Right cardiac atrium (tissue), 5 donors: ENCODE measurements around the gene SEMA3B. TPM values are rescaled to one million over a fixed set of nuclear protein-coding genes. Genes with fewer than 3 reads are reported as not detected.
"Not testable (repeated sequence)": the region's sequence is repeated elsewhere in the genome, so short reads cannot be mapped to it uniquely, and the experiment has no call there.

Experiments
- ATAC-seq, 2 donors: fragments of 200-7000 bp; cut with Tn5 transposase; one replicate each; pipeline versions ENCODE4 v1.8.0 to v1.9.1; 2020; ENCODE audit warnings: moderate library complexity in 2 of 2, mild to moderate bottlenecking in 1 of 2
- DNase-seq, 3 donors: peaks; one replicate each; pipeline ENCODE4 v3.0.0-alpha.2; 2020
- H3K27ac ChIP-seq: one replicate; pipeline ENCODE4 v1.5.1; 2013; ENCODE audit warnings: mild to moderate bottlenecking, low read length, control low read depth, moderate library complexity
- H3K27me3 ChIP-seq: one replicate; pipeline ENCODE4 v1.6.1; 2013; ENCODE audit not compliant: control insufficient read depth, insufficient read depth
- H3K4me1 ChIP-seq: one replicate; pipeline ENCODE4 v1.6.1; 2013; ENCODE audit warnings: low read length; ENCODE audit not compliant: control insufficient read depth, insufficient read depth
- H3K4me3 ChIP-seq: one replicate; pipeline ENCODE4 v1.5.1; 2013; ENCODE audit warnings: low read length, control low read depth
- H3K9me3 ChIP-seq: one replicate; pipeline ENCODE4 v1.6.1; 2013; ENCODE audit warnings: low read length; ENCODE audit not compliant: control insufficient read depth
- WGBS: extraction: QIAGEN DNeasy Blood & Tissue Kit; methylation state at CpG from one replicate; pipeline ENCODE4 v1.1.7; 2013; 5-methylcytosine and 5-hydroxymethylcytosine counted together
- intact Hi-C, 4 donors: fragments of 100-400 bp; cut with DNase I; formaldehyde crosslinking; loops; one replicate each; pipeline versions ENCODE4 v1.11.0 to v1.14.0; 2022 to 2023
- polyA plus RNA-seq: library from polyadenylated mRNA; stranded (reverse); fragments of 200-250 nt; gene quantifications from one replicate; pipeline ENCODE4 v1.2.3, GENCODE V29; 2013
- total RNA-seq, 4 donors: library from RNA; stranded (reverse); fragmentation: NEBNext Ultra II Directional; extraction: Animal tissue kit (Norgen Biotek cat#: 25700); gene quantifications; one replicate each; pipeline ENCODE4 v1.2.1, GENCODE V29; 2021
- donor health status: healthy with polysubstance abuse.
- donor health status: DM: no; HTN: yes; CAD: no.
- donor health status: DM: no; HTN: no; CAD: no.
- donor health status: DM: no; HTN: yes; CAD: no; lungs with severe emphysema.
- donor health status: DM: yes; HTN: yes; CAD: no.

SEMA3B gene
- total and polyA plus RNA-seq, 5 donors: 19.2 to 35.7 (median 33.0) TPM

DNA sequence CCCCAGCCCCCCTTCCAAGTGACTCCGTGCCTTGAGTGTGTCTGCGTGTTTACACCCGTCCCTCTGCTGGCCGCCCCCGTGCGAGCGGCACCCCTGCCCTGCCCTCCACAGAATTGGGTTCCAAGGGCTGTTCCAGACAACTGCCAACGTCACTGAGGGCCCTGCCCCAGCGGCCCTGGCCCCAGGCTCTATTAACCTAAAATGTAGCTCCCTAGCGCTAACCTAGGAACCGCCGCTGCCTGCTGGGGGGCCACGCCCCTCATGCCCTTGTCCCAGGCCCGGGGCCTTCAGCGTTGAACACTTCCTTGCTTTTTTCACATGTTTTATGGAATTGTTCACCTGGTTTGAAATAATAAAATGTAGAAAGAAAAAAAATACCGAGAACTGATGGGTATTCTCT lies 10.0 kb upstream of the SEMA3B start:
- Histone ChIP-seq H3K27me3 (no peaks in the 10 kb centered on the region), H3K4me3 (no peak overlapping the region), H3K27ac (no peak overlapping the region), H3K4me1 (peaks cover 13% of the 10 kb centered on the region), H3K9me3 (no peaks in the 10 kb centered on the region)
- DNase-seq (peak in 1 of 3 donors; percentile 63), ATAC-seq (no peak)
- 80% methylated on average over 16 of the region's 16 CpGs for WGBS
- intact Hi-C loops: no loop called here

GRCh38 chr3:50259432-50260026 lies 9.4 kb upstream of the SEMA3B start:
- 54% methylated on average over 18 of the region's 18 CpGs for WGBS
- Histone ChIP-seq H3K27ac (peak overlapping the region; percentile 79), H3K4me1 (peaks cover 10% of the 10 kb centered on the region), H3K9me3 (no peaks in the 10 kb centered on the region), H3K4me3 (no peak overlapping the region), H3K27me3 (no peaks in the 10 kb centered on the region)
- DNase-seq (peak in 1 of 3 donors; percentile 30), ATAC-seq (peak in 1 of 2 donors; percentile 0)
- intact Hi-C loops: no loop called here

GRCh38 chr3:50260027-50260941 lies 8.7 kb upstream of the SEMA3B start:
- Histone ChIP-seq H3K4me3 (peak overlapping the region; percentile 53), H3K4me1 (peaks cover 12% of the 10 kb centered on the region), H3K9me3 (no peaks in the 10 kb centered on the region), H3K27me3 (no peaks in the 10 kb centered on the region), H3K27ac (peak overlapping the region; percentile 88)
- peak; percentile 77 to 87 for ATAC-seq
- under 1% methylated on average over 70 of the region's 70 CpGs for WGBS
- intact Hi-C loops: no loop called here
- DNase-seq: peak; percentile 96 to 99 (median 98)

DNA sequence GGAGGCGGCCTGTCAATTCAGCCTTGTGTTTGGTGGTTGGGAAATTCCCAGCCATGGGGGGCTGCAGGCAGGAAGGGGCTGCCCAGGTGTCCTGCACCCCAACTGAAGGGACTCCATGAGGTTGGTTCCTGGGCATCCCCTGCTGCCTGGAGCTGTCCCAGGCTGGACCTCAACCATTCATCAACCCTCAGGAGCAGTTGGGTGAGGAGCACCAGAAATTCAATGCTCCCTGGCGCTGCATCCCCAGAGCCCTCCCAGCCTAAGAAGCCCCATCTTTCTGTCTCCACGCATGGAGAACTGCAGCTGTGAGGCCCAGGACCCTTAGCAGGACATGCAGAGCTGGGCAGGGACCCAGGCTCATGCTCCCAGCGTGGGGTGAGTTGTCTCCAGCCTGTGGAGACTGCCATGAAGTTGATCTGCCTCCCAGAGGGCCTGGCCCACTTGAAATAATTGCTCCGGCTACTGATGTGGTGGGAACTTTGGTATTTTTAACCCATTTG lies 8.0 kb upstream of the SEMA3B start:
- Histone ChIP-seq H3K4me3 (peak overlapping the region; percentile 53), H3K4me1 (peaks cover 17% of the 10 kb centered on the region), H3K27ac (peak overlapping the region; percentile 88), H3K27me3 (no peaks in the 10 kb centered on the region), H3K9me3 (no peaks in the 10 kb centered on the region)
- WGBS: 48% methylated on average over 5 of the region's 5 CpGs
- intact Hi-C loops: no loop called here
- peak in 1 of 3 donors; percentile 66 for DNase-seq
- ATAC-seq: no peak

- intact Hi-C loops: no loop called here
- Histone ChIP-seq H3K27ac (peak overlapping the region; percentile 88), H3K9me3 (no peaks in the 10 kb centered on the region), H3K4me1 (peaks cover 17% of the 10 kb centered on the region), H3K4me3 (no peak overlapping the region), H3K27me3 (no peaks in the 10 kb centered on the region)
- no peak for ATAC-seq
- WGBS: 35% methylated on average over 2 of the region's 2 CpGs
- peak in 1 of 3 donors; percentile 54 for DNase-seq
Measured at GRCh38 chr3:50261505-50261904, 7.4 kb upstream of the SEMA3B start.

DNA sequence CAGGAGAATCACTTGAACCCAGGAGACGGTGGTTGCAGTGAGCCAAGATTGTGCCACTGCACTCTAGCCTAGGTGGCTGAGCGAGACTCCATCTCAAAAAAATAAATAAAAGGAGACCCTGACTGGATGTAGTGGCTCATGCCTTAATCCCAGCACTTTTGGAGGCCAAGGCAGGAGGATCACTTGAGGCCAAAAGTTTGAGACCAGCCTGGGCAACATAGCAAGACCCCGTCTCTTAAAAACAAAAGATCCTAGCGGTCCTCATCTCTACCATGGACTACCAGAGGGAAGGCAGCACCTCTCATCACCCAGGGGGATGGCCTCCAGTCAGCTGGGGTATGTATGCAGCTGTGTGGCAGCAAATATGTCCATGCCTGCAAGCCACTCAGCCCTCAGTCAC lies 6.7 kb upstream of the SEMA3B start:
- WGBS: 98% methylated on average over 4 of the region's 4 CpGs
- intact Hi-C loops: not testable (repeated sequence)

GRCh38 chr3:50262778-50263177 lies 6.2 kb upstream of the SEMA3B start:
- 80% methylated on average over 7 of the region's 7 CpGs for WGBS
- no peaks in the 10 kb centered on the region for H3K27me3 ChIP-seq

More for the DNA sequence above, 6.7 kb upstream of the SEMA3B start:
- H3K4me3 ChIP-seq, H3K9me3 ChIP-seq, ATAC-seq, H3K27ac ChIP-seq, H3K27me3 ChIP-seq, DNase-seq: not testable (repeated sequence)
- peaks cover 17% of the 10 kb centered on the region for H3K4me1 ChIP-seq

DNA sequence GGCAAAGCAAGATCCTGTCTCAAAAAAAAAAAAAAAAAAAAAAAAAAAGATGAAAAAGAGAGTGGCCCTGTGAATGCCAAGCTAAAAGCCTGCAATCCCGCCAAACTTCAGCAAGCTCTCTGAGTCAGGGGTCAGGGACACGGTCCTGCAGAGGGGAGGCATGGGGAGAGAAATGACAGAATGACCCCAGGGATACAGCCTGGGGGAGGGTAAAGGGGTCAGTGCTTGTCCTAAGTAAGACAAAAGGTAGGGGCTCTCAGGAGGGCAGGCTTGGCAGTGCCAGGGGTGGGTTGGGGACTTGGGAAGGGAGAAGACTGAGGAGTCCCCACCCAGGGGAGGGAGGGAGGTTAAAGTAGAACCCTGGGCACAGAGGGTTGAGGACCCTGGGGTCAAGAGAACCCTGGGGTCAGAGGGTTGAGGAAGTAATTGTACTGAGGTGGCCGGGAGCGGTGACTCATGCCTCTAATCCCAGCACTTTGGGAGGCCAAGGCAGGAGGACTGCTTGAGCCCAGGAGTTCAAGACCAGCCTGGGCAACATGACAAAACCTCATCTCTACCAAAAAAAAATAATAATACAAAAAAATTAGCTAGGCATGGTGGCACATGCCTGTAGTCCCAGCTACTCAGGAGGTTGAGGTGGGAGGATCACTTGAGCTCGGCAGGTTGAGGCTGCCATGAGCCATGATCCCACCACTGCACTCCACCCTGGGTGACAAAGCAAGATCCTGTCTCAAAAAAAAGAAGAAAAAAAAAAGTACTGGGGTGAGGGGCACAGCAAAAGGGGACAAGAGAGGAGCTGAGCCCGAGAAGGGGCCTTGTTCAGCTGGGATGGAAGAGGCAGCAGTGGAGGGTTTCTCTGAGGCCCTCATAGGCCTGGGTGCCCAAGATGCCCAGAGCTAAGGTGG lies 5.2 kb upstream of the SEMA3B start:
- intact Hi-C loops: no loop called here
- no peak overlapping the region for H3K4me3 ChIP-seq
- peak overlapping the region; percentile 34 for H3K27ac ChIP-seq
- WGBS: 61% methylated on average over 6 of the region's 6 CpGs
- ATAC-seq (no peak), DNase-seq (peak in 1 of 3 donors; percentile 65)
- H3K9me3 ChIP-seq: no peaks in the 10 kb centered on the region
- H3K4me1 ChIP-seq: peaks cover 18% of the 10 kb centered on the region
- H3K27me3 ChIP-seq: no peaks in the 10 kb centered on the region

More at GRCh38 chr3:50262778-50263177, 6.2 kb upstream of the SEMA3B start:
- Histone ChIP-seq H3K9me3 (no peaks in the 10 kb centered on the region), H3K4me1 (peaks cover 17% of the 10 kb centered on the region), H3K27ac (peak overlapping the region; percentile 46), H3K4me3 (no peak overlapping the region)
- intact Hi-C loops: no loop called here
- DNase-seq (no peak), ATAC-seq (no peak)

DNA sequence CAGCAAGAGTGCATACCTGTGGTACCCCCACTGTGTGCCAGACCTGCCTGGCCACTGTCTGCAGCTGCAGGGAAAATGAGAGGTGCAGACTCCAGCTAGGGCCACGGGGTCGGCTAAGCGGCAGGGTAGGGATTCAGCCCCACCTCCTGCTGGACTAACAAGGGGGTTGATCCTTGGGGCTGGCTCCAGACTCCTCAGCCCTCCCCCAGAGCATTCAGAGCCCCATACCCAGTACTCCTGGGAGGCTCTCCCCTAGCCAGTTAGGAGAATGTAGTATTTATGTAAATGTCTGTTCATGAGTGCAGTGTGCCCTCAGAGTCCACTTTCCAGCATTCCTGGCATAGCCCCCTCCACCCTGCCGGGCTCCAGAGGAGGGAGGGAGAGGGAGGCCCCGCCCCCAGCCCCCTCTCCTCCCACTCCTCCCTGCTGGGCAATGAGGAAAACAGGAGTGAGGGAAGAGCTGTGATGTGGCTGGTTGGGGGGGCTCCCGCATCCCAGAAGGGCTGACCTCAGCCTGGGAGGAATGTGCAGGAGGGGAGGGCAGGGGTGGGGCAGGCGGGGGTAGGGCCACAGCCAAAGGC lies 4.5 kb upstream of the SEMA3B start:
- intact Hi-C loops: no loop called here
- DNase-seq (peak; percentile 80 to 93 (median 93)), ATAC-seq (peak; percentile 38 to 62)
- Histone ChIP-seq H3K9me3 (no peaks in the 10 kb centered on the region), H3K4me1 (peaks cover 18% of the 10 kb centered on the region), H3K4me3 (no peak overlapping the region), H3K27ac (peak overlapping the region; percentile 84), H3K27me3 (no peaks in the 10 kb centered on the region)
- 26% methylated on average over 7 of the region's 7 CpGs for WGBS

DNA sequence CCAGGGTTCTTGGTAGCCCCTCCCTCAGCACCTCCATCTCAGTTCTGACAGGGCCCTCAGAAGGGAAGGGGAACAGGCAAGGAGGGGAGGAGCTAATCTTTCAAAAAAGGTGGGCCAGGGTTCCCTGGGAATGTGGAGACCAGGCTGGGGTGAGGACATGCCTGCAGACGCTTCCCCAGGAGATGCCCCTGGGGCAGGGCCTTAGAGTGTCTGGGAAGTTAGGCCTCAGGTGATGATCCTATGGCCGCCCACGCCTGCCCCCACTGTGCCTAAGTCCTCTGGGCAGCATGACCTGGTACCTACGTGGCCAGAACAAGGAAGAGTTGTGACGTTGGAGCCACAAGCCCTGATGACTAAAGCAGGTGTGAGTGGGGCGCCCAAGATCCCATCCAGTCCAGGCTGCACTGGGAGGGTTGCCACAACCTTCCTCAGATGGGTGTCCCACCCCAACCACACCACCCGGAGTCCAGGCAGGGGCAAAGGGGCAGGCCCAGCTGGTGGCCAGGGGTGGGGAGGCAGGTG lies 3.9 kb upstream of the SEMA3B start:
- no peaks in the 10 kb centered on the region for H3K27me3 ChIP-seq
- H3K4me3 ChIP-seq: no peak overlapping the region
- no peak for DNase-seq
- H3K27ac ChIP-seq: peak overlapping the region; percentile 84
- intact Hi-C loops: no loop called here
- WGBS: 62% methylated on average over 7 of the region's 7 CpGs
- no peak for ATAC-seq
- no peaks in the 10 kb centered on the region for H3K9me3 ChIP-seq
- H3K4me1 ChIP-seq: peaks cover 15% of the 10 kb centered on the region
